AG04450 (cell line): ENCODE data around the gene SEC63. TPM values are rescaled to one million over a fixed set of nuclear protein-coding genes. Genes with fewer than 3 reads are reported as not detected.

Experiments used
- CTCF ChIA-PET: fragments of 300-600, 350-600 bp; formaldehyde crosslinking; extraction: SDS; loops from one replicate; lab custom pipeline; 2022; ENCODE audit warnings: antibody characterized with exemption, inconsistent platforms; lab: Charles Lee
- POLR2A ChIA-PET: fragments of 350-600 bp; formaldehyde crosslinking; extraction: SDS; loops from one replicate; lab custom pipeline; 2021; ENCODE audit warnings: antibody characterized with exemption, inconsistent platforms; lab: Yijun Ruan, JAX
- DNase-seq: peaks from one replicate; pipeline ENCODE4 v3.0.0-alpha.2; 2011; ENCODE audit warnings: low read depth, low spot score
- H3K27ac ChIP-seq: one replicate; pipeline ENCODE4 v1.5.1; 2012; ENCODE audit warnings: low read depth, low read length, control low read depth
- H3K27me3 ChIP-seq: one replicate; pipeline ENCODE4 v1.6.0; 2012; ENCODE audit warnings: low read length; ENCODE audit not compliant: control insufficient read depth, insufficient read depth
- H3K4me3 ChIP-seq: 2 replicates; pipeline ENCODE4 v1.5.1; 2011; ENCODE audit warnings: mild to moderate bottlenecking, low read depth, low read length, control low read depth
- H3K9me3 ChIP-seq: 2 replicates; pipeline ENCODE4 v1.5.1; 2012; ENCODE audit warnings: low read length; ENCODE audit not compliant: control insufficient read depth, insufficient read depth
- CTCF ChIP-seq: IDR thresholded peaks from 2 replicates; pipeline ENCODE4 v1.5.1; 2011; ENCODE audit warnings: low read depth, low read length, control low read depth, inconsistent platforms
- polyA minus RNA-seq: library from RNA; depleted of rRNA, polyadenylated mRNA; stranded (reverse); fragments of >200 nt; gene quantifications from 2 replicates; pipeline ENCODE4 v1.2.3, GENCODE V29; 2011; rRNA and poly(A)+ RNA removed
- polyA plus RNA-seq: library from polyadenylated mRNA; depleted of rRNA; stranded (reverse); fragments of >200 nt; gene quantifications from 2 replicates; pipeline ENCODE4 v1.2.3, GENCODE V29; 2011; rRNA removed

The SEC63 gene
- polyA plus RNA-seq (58.6 and 90.9 TPM in 2 replicates), polyA minus RNA-seq (16.5 and 36.1 TPM in 2 replicates)

GRCh38 chr6:107957909-107958688, at the start of gene SEC63:
Gene SEC63, minus strand, starts transcription at chr6:107958208. Its CDS starts 199 bp downstream, at chr6:107958009.
- Histone ChIP-seq H3K27ac (peak within 1 kb of the TSS; percentile 94), H3K27me3 (no peaks in the 10 kb centered on the region), H3K9me3 (no peaks in the 10 kb centered on the region), H3K4me3 (peak within 1 kb of the TSS; percentile 97)
- ChIA-PET CTCF (interaction anchor here (0.7 to 1.4 kb wide), 3 partner anchors 23 to 164 kb away, joined by 4 to 9 read pairs (median 5); no protein-coding TSS in a partner anchor), POLR2A (interaction anchor here (0.6 to 1.7 kb wide), 4 partner anchors 10 to 456 kb away, joined by 3 to 5 read pairs (median 3); no protein-coding TSS in a partner anchor)
- peak; percentile 91 for DNase-seq
- TF ChIP-seq CTCF: no peak

DNA sequence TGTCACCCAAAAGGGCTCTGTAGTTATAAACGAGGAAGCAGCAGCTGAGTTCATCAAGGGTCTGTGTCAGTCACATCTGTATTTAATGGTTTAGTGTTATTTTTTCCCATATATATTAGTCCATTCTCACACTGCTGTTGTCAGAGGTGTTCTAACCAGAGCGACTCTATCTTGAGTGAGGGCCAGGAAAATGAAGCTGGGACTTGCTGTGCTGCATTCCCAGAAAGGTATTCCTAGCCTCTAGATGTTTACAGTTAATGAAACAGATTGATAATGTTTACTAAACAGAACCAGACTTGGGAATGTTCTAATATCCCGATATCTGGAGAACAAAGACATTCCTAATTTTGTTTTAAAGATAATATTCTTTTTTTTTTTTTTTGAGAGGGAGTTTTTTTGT, 48.0 kb upstream of the SEC63 start:
- H3K4me3 ChIP-seq: no peak overlapping the region
- TF ChIP-seq CTCF: no peak
- H3K27ac ChIP-seq: no peak overlapping the region
- no peak for DNase-seq
- no peaks in the 10 kb centered on the region for H3K9me3 ChIP-seq
- ChIA-PET CTCF (interaction anchor here (1.0 kb wide), 1 partner anchor 26 kb away, joined by 4 read pairs; no protein-coding TSS in a partner anchor), POLR2A (no interaction called here)
- H3K27me3 ChIP-seq: peaks cover 8% of the 10 kb centered on the region

DNA sequence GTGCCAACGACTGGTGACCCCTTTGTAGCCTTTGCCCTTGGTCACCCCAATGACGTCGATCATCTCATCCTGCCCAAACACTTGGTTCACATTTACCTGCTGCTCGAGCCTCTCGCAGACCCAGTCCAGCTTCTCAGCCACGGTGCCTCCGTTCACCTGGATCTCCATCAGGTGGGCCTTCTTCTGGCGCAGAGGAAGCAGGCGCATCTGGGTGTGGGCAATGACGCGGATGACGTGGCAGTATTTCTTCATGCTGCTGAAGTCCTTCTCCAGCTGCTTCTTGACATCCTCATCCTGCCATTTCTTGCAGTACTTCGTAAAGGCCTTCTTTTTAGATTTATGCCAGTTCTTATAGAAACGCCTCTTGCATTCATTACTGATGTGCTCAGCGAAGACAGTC, 46.9 kb upstream of the SEC63 start:
- DNase-seq: no peak
- CTCF ChIA-PET: no interaction called here
- no peak overlapping the region for H3K4me3 ChIP-seq
- peaks cover 8% of the 10 kb centered on the region for H3K27me3 ChIP-seq
- no peaks in the 10 kb centered on the region for H3K9me3 ChIP-seq
- H3K27ac ChIP-seq: no peak overlapping the region
- no peak for TF ChIP-seq CTCF
- POLR2A ChIA-PET: no interaction called here

DNA sequence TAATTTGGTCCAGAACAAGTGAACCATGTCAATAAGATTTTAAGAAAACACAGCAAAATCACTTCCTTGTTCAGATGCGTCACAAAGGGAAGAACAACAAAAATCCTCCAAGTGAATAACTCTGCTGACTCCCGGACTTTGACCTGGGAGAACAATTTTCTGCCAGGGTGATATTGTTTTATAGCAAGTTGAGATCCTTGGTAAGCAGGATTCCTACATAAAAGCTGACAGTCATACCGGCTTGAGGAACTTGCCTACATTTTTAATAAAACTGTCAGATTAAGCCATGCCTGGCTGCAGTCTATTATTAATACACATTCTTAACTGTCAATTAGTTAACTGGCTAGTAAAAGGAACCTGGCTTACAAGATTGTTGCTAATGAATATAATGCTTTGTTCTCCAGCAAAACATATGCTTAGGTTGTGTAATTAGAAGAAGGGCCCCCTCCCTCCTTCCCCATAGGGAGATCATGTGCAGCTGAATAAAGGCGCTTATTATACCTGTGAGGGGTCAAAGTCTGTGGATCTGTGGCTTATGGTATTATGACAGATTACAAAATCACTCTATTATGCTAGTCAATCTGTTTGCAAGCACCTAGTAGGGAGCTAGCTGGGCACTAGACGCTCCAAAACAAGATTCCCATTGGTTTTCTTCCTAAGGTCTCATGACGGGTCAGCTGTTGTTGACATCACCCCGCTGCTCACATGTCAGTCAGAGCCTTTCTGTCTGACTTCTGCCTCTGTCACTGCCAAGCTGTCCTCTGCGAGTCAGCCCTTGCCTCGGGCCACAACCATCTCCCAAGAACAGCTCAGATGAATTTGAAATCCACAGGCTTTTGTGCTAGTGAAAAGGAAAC, 44.6 kb upstream of the SEC63 start:
- no peak overlapping the region for H3K4me3 ChIP-seq
- DNase-seq: no peak
- peaks cover 13% of the 10 kb centered on the region for H3K27me3 ChIP-seq
- CTCF ChIA-PET: interaction anchor here (0.9 kb wide), 1 partner anchor 47 kb away, joined by 4 read pairs; no protein-coding TSS in a partner anchor
- POLR2A ChIA-PET: no interaction called here
- no peak overlapping the region for H3K27ac ChIP-seq
- TF ChIP-seq CTCF: no peak
- no peaks in the 10 kb centered on the region for H3K9me3 ChIP-seq
